ENCODE results near the gene CAPN8.

CAPN8 gene

DNA sequence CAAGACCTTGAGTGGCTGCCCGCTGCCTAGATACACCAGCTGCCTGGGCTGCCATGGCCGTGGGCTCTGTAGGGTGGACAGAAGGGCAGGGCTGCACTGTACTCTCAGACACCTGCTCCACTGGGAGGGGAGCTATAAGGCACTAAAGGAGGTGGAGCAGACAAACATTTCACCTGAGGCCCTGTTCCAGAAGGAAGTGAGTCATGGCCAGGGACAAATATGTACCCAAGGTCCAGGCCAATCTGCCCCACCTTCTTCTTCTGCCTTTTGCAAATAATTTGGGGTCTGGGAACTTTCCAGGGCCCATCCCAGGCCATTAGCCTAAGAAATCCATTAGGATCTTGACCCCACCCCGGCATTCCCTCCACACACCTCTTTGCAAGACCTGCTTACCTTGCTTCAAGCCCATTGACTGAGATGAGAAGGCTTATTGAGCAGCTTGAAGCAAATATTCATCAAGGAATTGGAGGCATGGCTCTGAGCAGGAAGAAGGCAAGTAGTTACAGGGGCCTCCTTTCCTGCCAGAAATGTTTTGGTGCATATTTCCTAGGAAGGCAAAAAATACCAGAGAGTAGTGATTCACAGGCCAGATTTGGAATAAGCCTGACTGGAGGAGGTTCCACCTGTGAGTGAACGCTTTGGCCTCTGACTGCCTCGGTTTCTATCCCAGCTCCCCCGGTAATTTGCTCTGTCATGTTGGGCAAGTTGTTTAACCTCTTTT is at the start of gene CAPN8:
Gene CAPN8, minus strand, starts transcription at position 110 of the 721 bp plus-strand sequence. Its CDS starts 55 bp downstream, at position 55.
- DNase-seq = no peak

DNA sequence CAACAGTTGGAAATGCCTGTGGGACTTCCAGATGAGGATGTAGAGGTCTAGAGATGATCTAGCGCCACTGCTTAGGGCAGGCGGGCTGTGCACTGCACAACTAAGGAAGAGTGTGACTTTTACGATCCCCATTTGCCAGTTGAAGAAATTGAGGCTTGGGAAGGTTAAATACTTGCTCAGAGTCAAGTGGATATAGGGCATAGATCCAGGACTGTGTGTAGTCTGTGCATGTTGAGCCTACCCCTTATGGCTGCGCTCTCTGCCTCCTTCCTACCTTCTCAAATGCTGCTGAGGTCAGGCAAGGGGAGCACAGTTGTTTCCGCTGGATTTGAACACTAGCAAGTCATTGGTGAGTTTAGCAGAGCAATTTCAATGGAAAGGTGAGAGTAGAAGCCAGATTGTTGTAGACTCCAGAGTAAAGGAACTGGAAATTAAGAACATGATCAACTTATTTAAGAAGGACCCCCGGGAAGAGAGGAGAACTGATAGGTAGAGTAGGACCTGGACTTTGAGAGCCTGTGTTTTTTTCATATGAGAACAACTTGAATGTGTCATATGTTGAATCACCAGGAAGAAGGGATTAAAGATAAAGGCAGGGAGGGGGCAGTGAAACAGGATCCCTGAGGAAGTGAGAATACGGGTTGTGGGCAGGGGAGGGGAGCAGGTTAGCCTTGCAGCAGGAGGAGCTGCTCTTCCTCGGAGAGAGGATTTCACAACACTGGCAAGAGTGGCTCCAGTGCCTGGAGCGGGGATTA is 49.5 kb upstream of the CAPN8 start:
- no peak for DNase-seq

DNA sequence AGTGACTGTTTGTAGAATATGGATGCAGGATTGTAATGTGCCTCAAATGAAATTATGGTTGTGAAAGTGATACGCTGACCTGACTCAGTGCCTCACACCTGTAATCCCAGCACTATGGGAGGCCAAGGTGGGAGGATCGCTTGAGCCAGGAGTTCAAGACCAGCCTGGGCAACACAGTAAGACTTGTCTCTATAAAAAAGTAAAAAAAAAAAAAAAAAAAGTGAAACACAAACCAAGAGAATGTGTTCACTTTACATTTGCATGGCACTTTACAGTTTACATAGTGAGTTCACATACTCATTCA is 48.9 kb upstream of the CAPN8 start:
- no peak for DNase-seq

DNA sequence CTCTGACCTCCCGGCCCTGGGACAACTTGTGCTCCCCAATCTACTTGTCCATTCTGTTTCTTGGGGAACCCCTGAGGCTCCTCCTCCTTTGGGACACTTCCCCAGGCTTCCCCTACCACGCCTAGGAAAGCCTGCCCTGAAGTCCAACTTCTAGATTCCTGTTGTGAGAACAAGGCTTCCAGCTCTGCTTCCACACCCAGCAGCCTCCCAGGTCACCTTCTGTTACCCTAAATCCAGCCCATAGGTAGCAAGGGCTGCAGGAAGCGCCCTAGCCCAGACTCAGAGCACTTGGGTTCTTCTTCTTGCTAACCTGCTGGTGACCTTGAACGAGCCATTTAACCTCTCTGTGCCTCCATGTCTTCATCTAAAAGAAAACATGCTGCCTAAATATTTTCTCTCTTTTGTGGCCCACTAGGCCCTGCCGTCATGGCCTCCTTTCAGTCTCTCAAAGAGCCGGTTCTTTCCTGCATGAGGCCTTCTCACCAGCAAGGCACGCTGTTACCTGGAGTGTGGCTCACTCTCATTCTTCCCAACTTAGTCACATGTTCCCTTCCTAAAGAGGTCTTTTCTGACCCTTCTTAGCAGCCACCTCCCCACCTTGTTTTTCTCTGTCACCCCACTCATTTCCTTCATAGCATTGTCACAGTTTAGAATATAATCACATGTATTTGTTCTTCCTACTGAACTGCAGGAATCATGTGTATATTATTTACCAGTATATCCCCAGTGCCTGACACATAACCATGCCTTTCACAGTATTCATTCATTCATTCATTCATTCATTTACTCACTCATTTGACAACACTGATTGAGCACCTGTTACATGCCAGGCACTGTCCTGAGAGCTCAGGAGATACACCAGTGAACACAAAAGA is 48.3 kb upstream of the CAPN8 start:
- DNase-seq = peak in 1 of 56 donors; percentile 21

DNA sequence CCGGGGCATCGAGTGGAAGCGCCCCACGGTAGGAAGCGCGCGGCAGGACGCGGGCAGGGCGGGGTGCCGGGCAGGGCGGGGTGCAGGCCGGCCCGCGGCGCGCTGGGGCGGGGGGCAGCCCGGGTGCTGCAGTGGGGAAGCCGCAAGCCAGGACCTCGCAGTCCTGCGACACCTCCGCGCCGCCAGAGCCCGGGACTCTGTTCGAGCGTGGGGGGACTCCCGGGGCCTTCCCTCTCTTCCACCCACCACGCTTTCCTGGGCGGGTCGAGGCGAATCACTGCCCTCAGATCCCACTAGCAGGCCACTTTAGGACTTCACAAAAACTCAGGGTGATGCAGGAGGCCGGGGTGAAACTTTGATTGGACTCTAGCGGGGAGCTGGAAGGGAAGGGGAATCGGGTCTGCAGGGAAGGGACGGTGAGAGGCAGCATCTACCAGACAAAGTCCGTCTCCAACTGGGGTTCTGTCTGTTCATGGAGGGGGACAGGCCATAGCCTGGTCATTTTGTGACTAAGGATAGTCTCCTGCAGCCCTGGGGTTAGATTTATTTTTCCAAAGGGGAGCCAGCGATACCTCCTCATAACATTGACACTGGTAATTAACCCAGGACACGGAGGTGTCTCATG is 47.5 kb upstream of the CAPN8 start:
- peak in 25 of 56 donors; percentile 22 to 78 (median 54) for DNase-seq

DNA sequence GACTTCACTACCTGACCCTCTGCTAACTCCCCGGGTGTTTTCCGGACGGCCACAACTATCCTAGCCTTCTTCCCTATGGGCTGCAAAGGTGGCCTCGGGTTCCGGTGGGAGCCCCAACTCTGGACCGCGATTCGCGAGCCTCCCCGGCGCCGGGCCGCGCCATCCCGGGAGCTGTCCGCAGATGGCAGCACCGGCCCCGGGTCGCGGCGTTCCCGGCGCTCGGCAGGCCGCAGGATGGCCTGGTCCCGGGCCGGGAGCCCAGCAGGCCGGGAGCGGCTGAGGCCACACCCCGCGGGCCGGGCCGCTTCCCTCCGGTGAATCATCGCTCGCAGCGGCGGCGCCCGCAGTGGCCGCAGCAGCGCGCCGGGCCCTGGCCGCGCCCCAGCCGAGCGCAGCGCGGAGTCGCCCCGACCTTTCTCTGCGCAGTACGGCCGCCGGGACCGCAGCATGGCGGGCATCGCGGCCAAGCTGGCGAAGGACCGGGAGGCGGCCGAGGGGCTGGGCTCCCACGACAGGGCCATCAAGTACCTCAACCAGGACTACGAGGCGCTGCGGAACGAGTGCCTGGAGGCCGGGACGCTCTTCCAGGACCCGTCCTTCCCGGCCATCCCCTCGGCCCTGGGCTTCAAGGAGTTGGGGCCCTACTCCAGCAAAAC is 46.8 kb upstream of the CAPN8 start, which contains the start of gene CAPN2:
Gene CAPN2, plus strand, starts transcription at position 346 of the 656 bp plus-strand sequence. Its CDS starts 102 bp downstream, at position 448.
- peak in 47 of 56 donors; percentile 25 to 84 (median 65) for DNase-seq

DNA sequence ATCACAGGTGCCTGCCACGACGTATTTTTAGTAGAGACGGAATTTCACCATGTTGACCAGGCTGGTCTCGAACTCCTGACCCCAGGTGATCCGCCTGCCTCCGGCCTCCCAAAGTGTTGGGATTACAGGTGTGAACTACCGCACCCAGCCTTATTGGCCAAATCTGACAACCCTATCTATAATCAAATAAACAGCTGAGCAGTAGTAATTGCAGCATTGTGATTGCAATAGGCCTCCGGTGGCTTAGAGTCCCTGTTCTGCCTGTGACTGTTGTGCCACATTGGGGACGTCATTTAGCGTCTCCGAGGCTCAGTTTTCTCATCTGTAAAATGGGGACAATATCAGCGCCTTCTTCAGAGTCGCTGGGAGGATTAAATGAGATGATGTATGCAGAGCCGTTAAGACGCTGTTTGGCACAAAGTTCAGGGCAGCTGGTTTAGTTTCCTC is 46.3 kb upstream of the CAPN8 start:
- DNase-seq = no peak

DNA sequence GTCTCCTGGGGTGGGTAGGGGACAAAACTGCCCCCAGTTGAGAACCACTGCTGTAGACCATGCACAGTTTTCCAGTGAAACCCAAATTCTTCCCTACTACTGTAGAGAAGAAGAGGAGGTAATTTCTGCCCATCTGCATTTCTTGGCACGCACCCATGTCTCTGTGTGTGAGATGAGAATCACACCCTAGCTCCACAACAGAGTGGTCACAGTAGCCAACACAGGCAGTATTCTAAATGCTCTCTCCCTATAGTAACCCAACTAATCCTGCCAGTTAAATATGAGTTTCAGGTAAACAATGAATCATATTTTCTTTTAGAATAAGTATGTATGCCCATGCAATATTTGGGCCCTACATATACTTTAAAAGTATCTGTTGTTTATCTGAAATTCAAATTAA is 45.7 kb upstream of the CAPN8 start:
- DNase-seq = no peak

DNA sequence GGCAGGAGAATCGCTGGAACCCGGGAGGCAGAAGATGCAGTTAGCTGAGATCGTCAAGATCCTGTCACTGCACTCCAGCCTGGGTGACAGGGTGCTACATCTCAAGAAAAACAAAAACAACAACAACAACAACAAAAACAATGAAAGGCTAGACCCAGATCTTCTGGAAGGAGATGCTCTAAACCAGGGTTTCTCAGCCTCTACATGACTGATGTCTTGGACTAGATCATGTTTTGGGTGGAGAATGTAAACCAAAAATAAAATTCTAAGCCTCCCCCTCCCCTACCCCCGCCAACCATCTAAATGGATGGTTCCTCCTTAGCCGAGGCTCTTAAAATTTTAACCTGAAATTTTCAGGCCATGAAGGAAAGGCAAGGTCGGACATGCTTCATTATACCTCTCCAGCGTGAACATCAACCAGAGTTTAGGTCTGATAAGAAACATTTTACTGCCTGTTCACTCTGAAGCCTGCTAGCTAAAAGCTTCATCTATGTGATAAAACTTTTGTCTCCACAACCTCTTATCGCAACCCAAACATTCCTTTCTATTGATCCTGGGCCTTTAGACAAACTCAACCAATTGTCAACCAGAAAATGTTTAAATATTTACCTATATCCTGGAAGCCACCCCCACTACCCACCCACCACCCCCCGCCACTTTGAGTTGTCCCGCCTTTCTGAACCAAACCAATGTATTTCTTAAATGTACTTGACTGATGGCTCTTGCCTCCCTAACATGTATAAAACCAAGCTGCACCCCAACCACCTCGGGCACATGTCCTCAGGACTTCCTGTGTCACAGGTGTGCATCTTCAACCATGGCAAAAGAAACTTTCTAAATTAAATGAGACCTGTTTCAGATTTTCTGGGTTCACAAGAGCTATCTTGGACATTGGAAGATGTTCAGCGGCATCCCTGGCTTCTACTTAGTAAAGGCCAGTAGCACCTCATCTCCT is 45.0 kb upstream of the CAPN8 start:
- no peak for DNase-seq

DNA sequence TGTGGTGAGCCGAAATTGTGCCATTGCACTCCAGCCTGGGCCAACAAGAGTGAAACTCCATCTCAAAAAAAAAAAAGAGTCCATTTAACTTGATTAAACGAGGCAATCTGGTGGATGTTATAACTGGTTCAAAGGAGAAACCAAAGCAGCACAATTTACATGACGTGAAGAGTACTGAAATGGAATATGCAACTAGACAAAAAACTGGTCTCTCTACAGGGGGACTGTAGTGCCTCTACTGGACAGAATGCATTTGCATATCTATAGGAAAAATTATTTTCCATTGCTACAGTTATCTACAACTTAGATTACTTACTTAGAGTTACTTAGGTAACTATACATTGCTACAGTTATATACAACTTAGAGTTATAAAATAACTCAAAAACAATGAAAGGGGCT is 44.1 kb upstream of the CAPN8 start:
- no peak for DNase-seq

DNA sequence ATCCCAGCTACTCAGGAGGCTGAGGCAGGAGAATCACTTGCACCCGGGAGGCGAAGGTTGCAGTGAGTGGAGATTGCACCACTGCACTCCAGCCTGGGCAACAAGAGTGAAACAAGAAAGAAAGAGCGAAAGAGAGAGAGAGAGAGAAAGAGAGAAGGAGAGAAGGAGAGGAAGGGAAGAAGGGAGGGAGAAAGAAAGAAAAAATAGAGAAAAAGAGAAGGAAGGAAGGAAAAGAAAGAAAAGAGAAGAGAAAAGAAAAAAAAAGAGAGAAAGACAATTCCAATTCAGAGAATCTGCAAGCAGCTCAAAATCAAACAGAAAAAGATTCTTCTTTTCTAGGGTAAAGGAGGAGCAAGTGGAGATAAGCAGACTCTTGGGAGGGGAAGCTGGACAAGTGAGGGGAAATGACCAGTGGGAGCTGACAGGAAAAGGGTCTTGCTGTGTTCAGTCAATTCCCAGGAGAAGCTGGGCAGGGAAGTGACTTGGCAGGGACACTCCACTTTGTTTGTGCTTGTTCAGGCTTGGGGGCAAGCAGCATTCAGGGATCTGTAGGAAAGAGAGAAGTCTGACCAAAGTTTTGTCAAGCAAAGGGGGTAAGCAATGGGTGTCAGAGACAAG is 43.3 kb upstream of the CAPN8 start:
- no peak for DNase-seq

DNA sequence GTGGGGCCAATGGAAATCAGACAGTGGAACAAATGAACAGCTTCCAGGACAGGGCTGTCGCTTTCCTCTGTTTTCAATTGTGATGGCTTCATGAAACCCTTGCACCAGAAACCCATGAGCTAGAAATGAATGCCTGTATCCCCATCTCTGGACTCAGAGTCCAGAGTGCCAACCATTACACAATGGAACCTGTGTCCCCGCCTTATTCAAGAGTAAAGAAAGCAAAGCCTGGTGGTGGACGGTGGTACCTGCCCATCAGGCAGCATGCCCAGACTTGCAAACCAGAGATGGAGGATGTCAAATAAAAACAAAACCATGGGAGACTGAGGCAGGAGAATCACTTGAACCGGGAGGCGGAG is 42.5 kb upstream of the CAPN8 start:
- DNase-seq = no peak

DNA sequence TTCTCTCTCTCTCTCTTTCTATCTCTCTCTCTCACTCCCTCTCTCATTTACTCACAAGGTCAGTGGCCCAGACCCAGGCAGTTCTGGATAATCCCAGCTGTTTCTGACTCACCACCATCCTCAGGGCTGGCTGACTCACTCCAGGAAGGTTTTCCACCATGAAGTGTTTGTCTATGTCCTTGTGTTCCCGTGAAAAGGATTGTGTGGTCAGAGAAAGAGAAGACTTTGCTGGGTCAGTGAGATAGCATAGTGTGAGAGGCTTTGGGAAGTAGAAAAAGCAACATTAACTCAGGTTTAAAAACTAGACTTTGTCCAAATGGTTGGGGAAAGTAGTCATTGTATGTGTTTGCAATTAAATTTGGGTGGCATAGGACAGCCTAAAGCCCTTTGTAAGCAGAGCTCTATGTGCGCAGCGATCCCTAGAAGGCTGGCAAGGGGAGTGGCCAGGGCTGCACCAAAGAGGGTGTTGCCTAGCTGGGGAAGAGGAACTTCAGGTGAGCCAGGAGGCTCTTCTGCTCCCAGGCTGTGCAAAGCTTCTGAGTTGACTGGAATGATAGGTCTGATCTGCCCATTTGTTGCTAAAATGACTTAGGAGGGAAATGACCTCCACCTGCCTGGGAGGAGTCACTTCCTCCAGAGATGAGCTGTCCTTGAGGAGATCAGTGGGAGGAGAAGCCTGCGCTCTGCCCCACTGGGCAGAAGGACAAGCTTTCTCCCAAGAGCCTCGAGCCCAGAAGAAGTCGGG is 41.9 kb upstream of the CAPN8 start:
- peak in 1 of 56 donors; percentile 54 for DNase-seq

DNA sequence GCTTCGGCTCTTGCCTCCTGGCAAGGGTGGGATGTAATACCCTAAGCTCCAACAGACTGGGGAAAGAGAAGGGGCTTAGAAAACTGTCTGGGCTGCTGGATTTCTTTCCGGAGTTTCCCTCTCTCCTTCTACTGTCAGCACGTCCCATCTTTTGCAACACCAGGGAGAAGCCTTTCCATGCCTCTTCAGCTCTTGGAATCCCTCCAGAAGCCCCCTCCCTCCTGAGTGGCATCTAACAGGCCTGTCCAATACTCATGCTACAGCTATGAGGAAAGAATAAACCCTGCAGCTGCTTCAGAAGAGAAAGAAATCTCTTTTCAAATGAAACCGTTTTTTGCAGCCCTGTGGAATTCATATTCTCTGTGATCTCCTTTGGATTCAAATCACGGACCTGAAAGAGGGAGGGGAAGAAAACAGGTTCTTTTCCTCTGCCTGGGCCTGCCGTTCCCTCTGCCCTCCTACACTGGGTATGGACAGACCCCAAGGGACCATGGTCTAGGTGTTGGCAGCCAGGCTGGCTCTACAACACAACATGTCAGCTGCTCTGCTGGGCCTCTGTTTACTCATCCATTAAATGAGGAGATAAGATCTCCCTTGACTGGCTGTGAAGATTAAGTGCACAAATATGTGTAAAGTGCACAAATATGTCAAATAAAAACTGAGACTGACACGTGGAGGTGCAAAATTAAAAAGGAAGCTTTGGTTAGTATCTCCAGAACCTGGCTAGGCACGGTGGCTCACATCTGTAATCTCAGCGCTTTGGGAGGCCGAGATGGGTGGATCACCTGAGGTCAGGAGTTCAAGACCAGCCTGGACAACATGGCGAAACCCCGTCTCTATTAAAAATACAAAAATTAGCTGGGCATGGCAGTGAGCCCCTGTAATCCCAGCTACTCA is 40.8 kb upstream of the CAPN8 start:
- peak in 2 of 56 donors; percentile 27 to 46 for DNase-seq

DNA sequence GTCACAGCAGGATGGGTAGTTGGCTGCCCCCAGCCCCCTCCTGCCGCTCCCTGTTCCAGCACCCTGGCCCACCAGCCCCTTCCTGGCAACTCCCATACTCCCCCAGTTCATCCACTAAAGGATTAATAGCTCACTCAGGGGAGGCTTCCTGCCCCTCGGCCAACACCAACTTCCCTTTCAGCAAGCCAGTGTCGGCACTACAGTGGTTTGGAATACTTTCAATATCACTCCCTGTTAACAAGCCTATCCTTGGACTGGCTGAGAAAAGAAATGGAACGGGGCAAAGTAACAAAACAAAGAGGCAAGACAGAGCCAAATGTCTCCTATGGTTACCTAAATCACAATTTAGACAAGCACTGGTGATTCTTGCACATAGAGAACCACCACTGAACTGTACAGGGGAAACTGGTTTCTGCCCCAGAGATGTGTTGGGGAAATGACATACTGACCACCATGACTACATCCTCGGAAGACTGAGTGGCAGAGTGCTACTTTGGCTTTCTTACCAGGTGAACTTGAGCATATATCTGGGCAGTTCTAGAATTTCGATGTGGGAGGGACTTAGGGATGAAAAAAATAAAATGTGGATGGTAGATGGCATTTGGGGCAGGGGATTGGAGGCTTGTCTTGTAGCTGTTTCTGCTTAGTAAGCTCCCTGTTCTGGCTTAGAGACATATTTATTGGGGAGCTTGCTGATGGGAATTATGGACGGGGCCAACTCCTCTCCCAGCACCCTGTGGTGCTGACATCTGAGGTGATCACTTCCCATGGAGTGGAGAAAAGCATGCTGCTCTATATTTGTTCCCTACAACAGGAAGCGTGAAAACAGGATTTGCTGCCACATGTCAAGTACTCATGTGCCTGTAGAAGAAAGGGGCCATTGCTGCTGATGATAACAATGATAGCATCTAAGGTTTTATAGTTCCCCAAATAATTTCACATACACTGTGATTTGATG is 39.7 kb upstream of the CAPN8 start:
- no peak for DNase-seq

DNA sequence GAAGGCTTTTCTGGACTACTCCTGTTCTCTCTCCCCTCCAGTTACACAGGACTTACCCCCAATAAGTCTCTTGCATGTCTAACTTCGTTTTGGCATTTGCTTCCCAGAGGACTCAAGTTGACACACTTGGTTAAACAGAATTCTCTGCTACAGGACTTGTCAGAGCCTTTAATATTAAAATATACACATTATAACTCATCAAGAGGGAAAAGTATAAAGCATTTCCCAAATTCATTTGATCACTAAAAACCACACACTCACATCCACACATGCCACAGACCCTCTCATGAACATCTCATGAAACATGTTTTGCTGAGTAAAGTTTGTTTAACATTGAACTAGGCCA is 38.1 kb upstream of the CAPN8 start:
- DNase-seq = no peak

Measured in nucleus accumbens (tissue), 56 donors.